HepG2 (cell line): Measurements from ENCODE around the gene SEMA3F. TPM values are rescaled to one million over a fixed set of nuclear protein-coding genes. Genes with fewer than 3 reads are reported as not detected.

ENCODE experiments used
- ARID3A ChIP-seq: IDR thresholded peaks from 2 replicates; pipeline ENCODE4 v1.6.1; 2012; ENCODE audit warnings: low read depth, low read length, improper control_type of control experiment
- ELF3 ChIP-seq: IDR thresholded peaks from 2 replicates; pipeline ENCODE4 v1.6.1; 2016; ENCODE audit warnings: missing genetic modification reagents, missing compliant biosample characterization
- HNF1A ChIP-seq, 2 experiments: sonication (generic) in 1 of 2; formaldehyde crosslinking in 1 of 2; IDR thresholded peaks; 2 replicates each; pipeline versions ENCODE4 v1.4.0 to v1.6.1; 2016 to 2020; ENCODE audit warnings: borderline replicate concordance in 1 of 2, low read depth in 1 of 2, mild to moderate bottlenecking in 1 of 2, missing genetic modification reagents in 1 of 2
- HNRNPUL1 ChIP-seq: fragments of 200-400 bp; formaldehyde crosslinking; IDR thresholded peaks from 2 replicates; pipeline ENCODE4 v1.6.1; 2017; ENCODE audit warnings: low read depth, mild to moderate bottlenecking, low read length, moderate library complexity
- IRF1 ChIP-seq: sonication (generic); formaldehyde crosslinking; IDR thresholded peaks from 2 replicates; pipeline ENCODE4 v1.4.0; 2020; ENCODE audit warnings: low read depth, mild to moderate bottlenecking, missing genetic modification reagents
- KLF11 ChIP-seq: IDR thresholded peaks from 2 replicates; pipeline ENCODE4 v1.6.1; 2016; ENCODE audit warnings: missing compliant biosample characterization
- KLF16 ChIP-seq, 2 experiments: sonication (generic) in 1 of 2; formaldehyde crosslinking in 1 of 2; IDR thresholded peaks; 2 replicates each; pipeline versions ENCODE4 v1.6.1 to v1.8.0; 2016 to 2023; ENCODE audit warnings: missing genetic modification reagents in 2 of 2, missing compliant biosample characterization in 1 of 2
- PHF20 ChIP-seq: sonication (generic); formaldehyde crosslinking; IDR thresholded peaks from 2 replicates; pipeline ENCODE4 v1.5.0; 2020; ENCODE audit warnings: mild to moderate bottlenecking, missing genetic modification reagents
- POLR2G ChIP-seq: fragments of 200-400 bp; formaldehyde crosslinking; IDR thresholded peaks from 2 replicates; pipeline ENCODE4 v1.6.1; 2018; ENCODE audit warnings: mild to moderate bottlenecking, low read depth, low read length, moderate library complexity
- RNF219 ChIP-seq: sonication (generic); formaldehyde crosslinking; IDR thresholded peaks from 2 replicates; pipeline ENCODE4 v1.5.0; 2020; ENCODE audit warnings: mild to moderate bottlenecking, missing genetic modification reagents
- SAP130 ChIP-seq: IDR thresholded peaks from 2 replicates; pipeline ENCODE4 v1.6.1; 2016; ENCODE audit warnings: low read depth
- TBX2 ChIP-seq: sonication (generic); formaldehyde crosslinking; IDR thresholded peaks from 2 replicates; pipeline ENCODE4 v1.5.0; 2020; ENCODE audit warnings: missing genetic modification reagents, mild to moderate bottlenecking, borderline replicate concordance
- TERF1 ChIP-seq: sonication (generic); formaldehyde crosslinking; IDR thresholded peaks from 2 replicates; pipeline ENCODE4 v1.8.0; 2022; ENCODE audit warnings: mild to moderate bottlenecking, missing genetic modification reagents, moderate library complexity
- ZNF10 ChIP-seq: sonication (generic); formaldehyde crosslinking; IDR thresholded peaks from 2 replicates; pipeline ENCODE4 v1.4.0; 2020; ENCODE audit warnings: mild to moderate bottlenecking, low read depth, missing genetic modification reagents, borderline replicate concordance
- ZNF232 ChIP-seq: sonication (generic); formaldehyde crosslinking; IDR thresholded peaks from 2 replicates; pipeline ENCODE4 v1.4.0; 2020; ENCODE audit warnings: missing genetic modification reagents, borderline replicate concordance
- ZNF432 ChIP-seq: sonication (generic); formaldehyde crosslinking; IDR thresholded peaks from 2 replicates; pipeline ENCODE4 v1.5.0; 2020; ENCODE audit warnings: missing genetic modification reagents, mild to moderate bottlenecking, borderline replicate concordance
- ZNF737 ChIP-seq: sonication (generic); formaldehyde crosslinking; IDR thresholded peaks from 2 replicates; pipeline ENCODE4 v1.5.0; 2020; ENCODE audit warnings: missing genetic modification reagents, mild to moderate bottlenecking, borderline replicate concordance
- polyA plus RNA-seq, 8 experiments: library from polyadenylated mRNA; depleted of rRNA in 3 of 8; stranded (reverse) in 7 of 8; unstranded in 1 of 8; fragments of >200 nt; fragmentation: Illumina TruSeq in 4 of 8; extraction: Trizol in 4 of 8; gene quantifications; 2 replicates each; pipeline versions ENCODE4 v1.2.1 to v1.2.3, GENCODE V29; 2011 to 2016; ENCODE audit warnings: low read depth in 4 of 8, missing spikeins in 1 of 8, mixed read lengths in 1 of 8; ENCODE audit not compliant: insufficient read depth in 1 of 8
- total RNA-seq, 5 experiments: library from RNA; depleted of rRNA; stranded (reverse); fragments of >200 nt; fragmentation: Illumina TruSeq; extraction: Trizol; gene quantifications; 2 replicates each; pipeline ENCODE4 v1.2.3, GENCODE V29; 2016; ENCODE audit warnings: low read depth in 1 of 5

The SEMA3F gene
- total and polyA plus RNA-seq, 2 of the 13 experiments (the other 11 are each of a cell fraction or from before 2014, with no cell fraction given) = 7.6 to 17.2 TPM

- no peak for TF ChIP-seq HNF1A (IDR thresholded peaks at IDR 0.05; ENCODE audit: low read depth)
- no peak for TF ChIP-seq HNF1A (CRISPR knock-in tag; IDR thresholded peaks at IDR 0.05; ENCODE audit: borderline replicate concordance)
- no peak for TF ChIP-seq ARID3A
- TF ChIP-seq TBX2 (CRISPR knock-in tag) = no peak; the same call in 1 of the 2 replicates
- peak; percentile 60 for TF ChIP-seq ELF3
- TF ChIP-seq SAP130 (CRISPR knock-in tag) = peak; percentile 61
- TF ChIP-seq IRF1 (CRISPR knock-in tag) = no peak
- TF ChIP-seq ZNF10 = no peak
- no peak for TF ChIP-seq ZNF232 (CRISPR knock-in tag)
- no peak for TF ChIP-seq ZNF737
- no peak for TF ChIP-seq RNF219 (CRISPR knock-in tag)
- TF ChIP-seq PHF20 (CRISPR knock-in tag) = peak; percentile 52; the same call in 1 of the 2 replicates
- TF ChIP-seq ZNF432 (CRISPR knock-in tag) = no peak
- no peak for TF ChIP-seq HNRNPUL1
- TF ChIP-seq TERF1 (CRISPR knock-in tag) = no peak
- peak; percentile 76 for TF ChIP-seq POLR2G
- TF ChIP-seq KLF11 (CRISPR knock-in tag) = no peak
- TF ChIP-seq KLF16 (CRISPR knock-in tag; IDR thresholded peaks at IDR 0.05) = 0 out of 4 replicates have a peak, but pooled peaks of 1 of the 2 experiments have one; percentile 37
Measured at GRCh38 chr3:50235716-50236483, 80.8 kb downstream of the SEMA3F start, which contains the start of gene GNAI2 (continued).
